Upper lobe of left lung (tissue), 4 donors: ENCODE data around the gene ZNF778.

Source experiments
- CTCF ChIP-seq, 6 experiments: fragments of 450-650 bp in 4 of 6; fragments of 200-600 bp in 2 of 6; sonication (generic) in 2 of 6; IDR thresholded peaks; one replicate each; pipeline ENCODE4 v1.5.1; 2016 to 2019; ENCODE audit warnings: antibody characterized with exemption in 6 of 6
- EP300 ChIP-seq, 4 donors: sonication (generic); formaldehyde crosslinking; IDR thresholded peaks; one replicate each; pipeline ENCODE4 v1.5.1; 2017; ENCODE audit warnings: antibody characterized with exemption in 4 of 4, control low read depth in 2 of 4

GRCh38 chr16:89172171-89172527 lies 45.4 kb upstream of the ZNF778 start:
- no peak for TF ChIP-seq EP300 (IDR thresholded peaks at IDR 0.05)
- TF ChIP-seq CTCF (IDR thresholded peaks at IDR 0.05), result no peak
